SK-N-SH treated with all-trans-retinoic acid at 6 μM for 48 hours (cell line): ENCODE results near the gene RTL10.

Experiments
- ARNTL ChIP-seq: fragments of 450-650 bp; formaldehyde crosslinking; IDR thresholded peaks from 2 replicates; pipeline ENCODE4 v1.5.0; 2020; ENCODE audit warnings: low read depth, mild to moderate bottlenecking, moderate library complexity, borderline replicate concordance
- ESRRG ChIP-seq: fragments of 250-450 bp; sonication (Bioruptor Pico); IDR thresholded peaks from 2 replicates; pipeline ENCODE4 v1.6.1; 2021; ENCODE audit warnings: mild to moderate bottlenecking
- GLIS3 ChIP-seq: fragments of 250-450 bp; sonication (Bioruptor Pico); IDR thresholded peaks from 2 replicates; pipeline ENCODE4 v1.5.0; 2020; ENCODE audit warnings: mild to moderate bottlenecking, moderate library complexity
- OSR1 ChIP-seq: fragments of 250-450 bp; sonication (Bioruptor Pico); IDR thresholded peaks from 2 replicates; pipeline ENCODE4 v1.8.0; 2022; ENCODE audit warnings: moderate library complexity, mild to moderate bottlenecking, inconsistent platforms
- RARB ChIP-seq: fragments of 250-450 bp; sonication (Bioruptor Pico); IDR thresholded peaks from 2 replicates; pipeline ENCODE4 v1.8.0; 2021; ENCODE audit warnings: mild to moderate bottlenecking, moderate library complexity
- ZFP3 ChIP-seq: fragments of 250-450 bp; sonication (Bioruptor Pico); IDR thresholded peaks from 2 replicates; pipeline ENCODE4 v1.5.0; 2020; ENCODE audit warnings: mild to moderate bottlenecking, moderate library complexity
- ZNF8 ChIP-seq: fragments of 450-650 bp; formaldehyde crosslinking; IDR thresholded peaks from 2 replicates; pipeline ENCODE4 v1.5.0; 2020; ENCODE audit warnings: mild to moderate bottlenecking, moderate library complexity
- TF ChIP-seq, protein P1 (sequence below): fragments of 250-450 bp; sonication (Bioruptor Pico); IDR thresholded peaks from 2 replicates; pipeline ENCODE4 v1.8.0; 2020; ENCODE audit warnings: mild to moderate bottlenecking, moderate library complexity, borderline replicate concordance
- TF ChIP-seq, protein P2 (sequence below): fragments of 250-450 bp; sonication (Bioruptor Pico); IDR thresholded peaks from 2 replicates; pipeline ENCODE4 v1.8.0; 2021; ENCODE audit warnings: low read depth, mild to moderate bottlenecking, moderate library complexity, borderline replicate concordance
- TF ChIP-seq, protein P3 (sequence below): fragments of 250-450 bp; sonication (Bioruptor Pico); IDR thresholded peaks from 2 replicates; pipeline ENCODE4 v1.5.0; 2020; ENCODE audit warnings: mild to moderate bottlenecking, moderate library complexity
- TF ChIP-seq, protein P4 (sequence below): fragments of 250-450 bp; sonication (Bioruptor Pico); IDR thresholded peaks from 2 replicates; pipeline ENCODE4 v1.5.1; 2021; ENCODE audit warnings: mild to moderate bottlenecking, moderate library complexity

DNA sequence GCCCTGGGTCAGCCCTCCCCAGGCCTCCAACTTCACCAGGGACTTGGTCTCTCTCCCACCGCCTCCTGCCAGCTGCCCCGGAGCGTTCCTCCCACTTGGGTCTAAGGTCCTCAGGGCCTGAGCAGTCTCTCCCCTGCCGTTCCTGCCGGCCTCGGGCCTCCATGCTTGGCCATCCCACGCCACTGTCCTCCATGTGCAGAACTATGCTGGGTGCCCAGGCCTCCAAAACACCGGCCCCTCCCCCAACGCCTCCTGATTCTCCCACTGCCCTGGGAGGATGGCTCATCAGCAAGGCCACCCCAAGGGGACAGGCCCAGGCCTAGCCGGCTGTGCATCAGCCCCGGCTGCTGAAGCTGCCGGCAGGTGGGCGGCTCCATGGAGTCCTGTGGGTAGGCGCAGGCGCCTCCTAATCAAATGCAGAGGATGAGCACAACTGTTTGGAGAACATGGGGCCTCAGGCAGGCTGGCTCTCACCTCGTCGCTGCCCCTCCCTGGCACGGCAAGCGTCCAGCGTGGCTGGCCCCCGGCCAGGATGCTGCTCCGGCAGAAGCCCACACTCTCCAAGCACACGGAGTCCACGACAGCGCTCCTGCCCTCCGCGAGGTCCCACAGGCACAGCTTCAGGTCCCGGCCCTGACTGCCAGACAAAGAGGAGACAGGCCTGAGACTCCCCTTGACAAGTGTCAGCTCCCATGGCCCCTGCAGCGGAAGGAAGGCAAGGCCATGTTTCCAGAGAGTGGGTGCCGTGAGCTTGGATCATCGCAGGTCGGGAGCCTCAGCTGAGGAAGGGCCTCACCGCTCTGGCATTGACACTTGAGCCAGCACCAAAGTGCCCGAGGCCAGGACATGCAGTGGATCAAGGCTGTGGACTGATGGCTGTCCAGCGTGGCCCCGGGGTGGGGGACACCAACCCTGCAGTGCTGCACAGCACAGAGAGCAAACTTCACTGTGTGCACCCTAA lies 42.6 kb downstream of the RTL10 start:
- TF ChIP-seq, protein P1, sequence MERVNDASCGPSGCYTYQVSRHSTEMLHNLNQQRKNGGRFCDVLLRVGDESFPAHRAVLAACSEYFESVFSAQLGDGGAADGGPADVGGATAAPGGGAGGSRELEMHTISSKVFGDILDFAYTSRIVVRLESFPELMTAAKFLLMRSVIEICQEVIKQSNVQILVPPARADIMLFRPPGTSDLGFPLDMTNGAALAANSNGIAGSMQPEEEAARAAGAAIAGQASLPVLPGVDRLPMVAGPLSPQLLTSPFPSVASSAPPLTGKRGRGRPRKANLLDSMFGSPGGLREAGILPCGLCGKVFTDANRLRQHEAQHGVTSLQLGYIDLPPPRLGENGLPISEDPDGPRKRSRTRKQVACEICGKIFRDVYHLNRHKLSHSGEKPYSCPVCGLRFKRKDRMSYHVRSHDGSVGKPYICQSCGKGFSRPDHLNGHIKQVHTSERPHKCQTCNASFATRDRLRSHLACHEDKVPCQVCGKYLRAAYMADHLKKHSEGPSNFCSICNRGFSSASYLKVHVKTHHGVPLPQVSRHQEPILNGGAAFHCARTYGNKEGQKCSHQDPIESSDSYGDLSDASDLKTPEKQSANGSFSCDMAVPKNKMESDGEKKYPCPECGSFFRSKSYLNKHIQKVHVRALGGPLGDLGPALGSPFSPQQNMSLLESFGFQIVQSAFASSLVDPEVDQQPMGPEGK (CRISPR knock-in tag) = no peak
- no peak for TF ChIP-seq ESRRG
- TF ChIP-seq RARB (CRISPR knock-in tag) = no peak
- no peak for TF ChIP-seq OSR1 (CRISPR knock-in tag)
- no peak for TF ChIP-seq ZNF8 (CRISPR knock-in tag)
- no peak for TF ChIP-seq ZFP3 (CRISPR knock-in tag)
- no peak for TF ChIP-seq GLIS3
- no peak for TF ChIP-seq ARNTL (CRISPR knock-in tag)
- TF ChIP-seq, protein P2, sequence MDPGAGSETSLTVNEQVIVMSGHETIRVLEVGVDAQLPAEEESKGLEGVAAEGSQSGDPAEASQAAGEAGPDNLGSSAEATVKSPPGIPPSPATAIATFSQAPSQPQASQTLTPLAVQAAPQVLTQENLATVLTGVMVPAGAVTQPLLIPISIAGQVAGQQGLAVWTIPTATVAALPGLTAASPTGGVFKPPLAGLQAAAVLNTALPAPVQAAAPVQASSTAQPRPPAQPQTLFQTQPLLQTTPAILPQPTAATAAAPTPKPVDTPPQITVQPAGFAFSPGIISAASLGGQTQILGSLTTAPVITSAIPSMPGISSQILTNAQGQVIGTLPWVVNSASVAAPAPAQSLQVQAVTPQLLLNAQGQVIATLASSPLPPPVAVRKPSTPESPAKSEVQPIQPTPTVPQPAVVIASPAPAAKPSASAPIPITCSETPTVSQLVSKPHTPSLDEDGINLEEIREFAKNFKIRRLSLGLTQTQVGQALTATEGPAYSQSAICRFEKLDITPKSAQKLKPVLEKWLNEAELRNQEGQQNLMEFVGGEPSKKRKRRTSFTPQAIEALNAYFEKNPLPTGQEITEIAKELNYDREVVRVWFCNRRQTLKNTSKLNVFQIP (CRISPR knock-in tag) = no peak
- TF ChIP-seq, protein P3, sequence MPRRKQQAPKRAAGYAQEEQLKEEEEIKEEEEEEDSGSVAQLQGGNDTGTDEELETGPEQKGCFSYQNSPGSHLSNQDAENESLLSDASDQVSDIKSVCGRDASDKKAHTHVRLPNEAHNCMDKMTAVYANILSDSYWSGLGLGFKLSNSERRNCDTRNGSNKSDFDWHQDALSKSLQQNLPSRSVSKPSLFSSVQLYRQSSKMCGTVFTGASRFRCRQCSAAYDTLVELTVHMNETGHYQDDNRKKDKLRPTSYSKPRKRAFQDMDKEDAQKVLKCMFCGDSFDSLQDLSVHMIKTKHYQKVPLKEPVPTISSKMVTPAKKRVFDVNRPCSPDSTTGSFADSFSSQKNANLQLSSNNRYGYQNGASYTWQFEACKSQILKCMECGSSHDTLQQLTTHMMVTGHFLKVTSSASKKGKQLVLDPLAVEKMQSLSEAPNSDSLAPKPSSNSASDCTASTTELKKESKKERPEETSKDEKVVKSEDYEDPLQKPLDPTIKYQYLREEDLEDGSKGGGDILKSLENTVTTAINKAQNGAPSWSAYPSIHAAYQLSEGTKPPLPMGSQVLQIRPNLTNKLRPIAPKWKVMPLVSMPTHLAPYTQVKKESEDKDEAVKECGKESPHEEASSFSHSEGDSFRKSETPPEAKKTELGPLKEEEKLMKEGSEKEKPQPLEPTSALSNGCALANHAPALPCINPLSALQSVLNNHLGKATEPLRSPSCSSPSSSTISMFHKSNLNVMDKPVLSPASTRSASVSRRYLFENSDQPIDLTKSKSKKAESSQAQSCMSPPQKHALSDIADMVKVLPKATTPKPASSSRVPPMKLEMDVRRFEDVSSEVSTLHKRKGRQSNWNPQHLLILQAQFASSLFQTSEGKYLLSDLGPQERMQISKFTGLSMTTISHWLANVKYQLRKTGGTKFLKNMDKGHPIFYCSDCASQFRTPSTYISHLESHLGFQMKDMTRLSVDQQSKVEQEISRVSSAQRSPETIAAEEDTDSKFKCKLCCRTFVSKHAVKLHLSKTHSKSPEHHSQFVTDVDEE = no peak
- TF ChIP-seq, protein P4, sequence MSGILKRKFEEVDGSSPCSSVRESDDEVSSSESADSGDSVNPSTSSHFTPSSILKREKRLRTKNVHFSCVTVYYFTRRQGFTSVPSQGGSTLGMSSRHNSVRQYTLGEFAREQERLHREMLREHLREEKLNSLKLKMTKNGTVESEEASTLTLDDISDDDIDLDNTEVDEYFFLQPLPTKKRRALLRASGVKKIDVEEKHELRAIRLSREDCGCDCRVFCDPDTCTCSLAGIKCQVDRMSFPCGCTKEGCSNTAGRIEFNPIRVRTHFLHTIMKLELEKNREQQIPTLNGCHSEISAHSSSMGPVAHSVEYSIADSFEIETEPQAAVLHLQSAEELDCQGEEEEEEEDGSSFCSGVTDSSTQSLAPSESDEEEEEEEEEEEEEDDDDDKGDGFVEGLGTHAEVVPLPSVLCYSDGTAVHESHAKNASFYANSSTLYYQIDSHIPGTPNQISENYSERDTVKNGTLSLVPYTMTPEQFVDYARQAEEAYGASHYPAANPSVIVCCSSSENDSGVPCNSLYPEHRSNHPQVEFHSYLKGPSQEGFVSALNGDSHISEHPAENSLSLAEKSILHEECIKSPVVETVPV = no peak
